Ammon's horn (tissue), 1 donor: ENCODE measurements around the gene NT5DC3.

ENCODE experiments used
- DNase-seq: peaks from one replicate; pipeline ENCODE4 v3.0.0-alpha.2; 2016; ENCODE audit warnings: low spot score

Gene NT5DC3

GRCh38 chr12:103840876-103841689, at the start of gene NT5DC3:
NT5DC3 (minus strand) TSS chr12:103841234; CDS start chr12:103841156, 78 bp downstream.
- DNase-seq: peak; percentile 91

- DNase-seq: no peak
Measured at GRCh38 chr12:103887738-103888137, 46.7 kb upstream of the NT5DC3 start.

GRCh38 chr12:103886195-103886797, 45.3 kb upstream of the NT5DC3 start:
- no peak for DNase-seq

GRCh38 chr12:103884316-103884715, 43.3 kb upstream of the NT5DC3 start:
- peak; percentile 50 for DNase-seq

DNA sequence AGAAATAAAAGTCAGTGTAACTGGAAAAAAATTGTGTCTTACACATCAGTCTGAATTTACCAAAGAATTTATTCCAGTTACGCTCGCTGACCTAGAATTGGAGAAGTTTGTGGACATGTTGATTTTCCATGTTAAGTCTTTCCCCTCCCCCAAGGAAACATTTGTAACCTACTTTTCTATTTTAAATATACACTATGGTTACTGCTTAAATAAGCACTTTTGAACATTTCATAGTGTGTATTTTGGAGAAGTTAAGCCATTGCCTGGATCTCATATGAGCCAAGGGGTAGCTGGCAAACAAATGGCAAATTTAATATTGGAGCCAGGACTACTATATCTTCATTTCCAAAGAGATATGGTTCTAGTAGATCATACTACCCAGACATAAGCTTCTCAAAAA, 42.9 kb upstream of the NT5DC3 start:
- no peak for DNase-seq

DNA sequence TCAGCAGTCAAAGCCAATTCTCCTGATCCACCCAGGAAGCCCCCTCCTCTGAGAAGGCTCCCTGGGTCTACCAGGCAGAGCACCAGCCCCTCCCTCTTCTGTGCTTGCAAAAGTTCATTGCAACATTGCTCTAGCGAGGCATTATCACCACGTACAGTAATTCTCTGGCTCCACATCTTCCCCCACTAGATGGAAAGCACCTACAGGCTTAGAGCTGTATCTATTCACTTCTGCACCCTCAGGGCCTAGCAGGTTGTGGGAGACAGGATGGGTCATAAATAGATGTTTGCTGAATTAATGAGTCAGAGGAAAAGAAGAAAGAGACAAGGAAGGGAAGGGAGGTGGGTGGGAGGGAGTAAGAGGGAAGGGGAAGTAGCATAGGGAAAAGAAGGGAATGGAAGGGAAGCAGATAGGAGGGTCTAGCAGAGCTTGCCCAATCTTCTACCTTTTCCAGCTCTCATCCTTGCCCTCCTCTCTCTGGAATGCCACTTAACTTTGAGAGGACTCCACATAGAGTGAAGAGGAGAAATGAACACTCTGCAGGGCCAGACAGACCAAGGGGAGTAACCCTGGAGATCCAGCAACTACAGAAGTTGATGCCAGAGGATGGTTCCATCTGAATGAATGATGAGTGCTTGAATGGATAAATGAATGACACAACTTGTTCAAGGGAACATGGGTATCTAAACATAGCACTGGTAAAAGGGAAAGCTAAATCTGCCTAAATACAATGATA, 42.0 kb upstream of the NT5DC3 start:
- DNase-seq: no peak

DNA sequence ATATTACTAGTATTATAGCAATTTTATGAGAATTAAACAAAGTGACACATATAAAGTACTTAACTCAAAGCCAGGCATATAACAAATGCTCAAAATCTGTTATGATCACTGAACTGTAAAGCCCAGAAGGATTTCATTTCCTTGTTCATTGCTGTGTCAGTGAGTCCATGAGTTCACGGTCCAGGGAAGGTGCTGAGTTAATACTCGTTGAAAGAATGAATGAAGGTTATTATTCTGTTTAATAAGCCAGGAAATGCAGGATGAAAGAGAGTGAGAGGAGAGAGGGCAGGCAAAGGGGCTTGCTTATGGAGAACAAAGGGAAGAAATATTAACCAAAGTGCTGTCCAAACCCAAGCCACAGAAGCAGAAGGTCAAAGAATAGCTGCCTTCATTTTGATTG, 40.2 kb upstream of the NT5DC3 start:
- no peak for DNase-seq

GRCh38 chr12:103880299-103881142, 39.5 kb upstream of the NT5DC3 start:
- DNase-seq: no peak

DNA sequence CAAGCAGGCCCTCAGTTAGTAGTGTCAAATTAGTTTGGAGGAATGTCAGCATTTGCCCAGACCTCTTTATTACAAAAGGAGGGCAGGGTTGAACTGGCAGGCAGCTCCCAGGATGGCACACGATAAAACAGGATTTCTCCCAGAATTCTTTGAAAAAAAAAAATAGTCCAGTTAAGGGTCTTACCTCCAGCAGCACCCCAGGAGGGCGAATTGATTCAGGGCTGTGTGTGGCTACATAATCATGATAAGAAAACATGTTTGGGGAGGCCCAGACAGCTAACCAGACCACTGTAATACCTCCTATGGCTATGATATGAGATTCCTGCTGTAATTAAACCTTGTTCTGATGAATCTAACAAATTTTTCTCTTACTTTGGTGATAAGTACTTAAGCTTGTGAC, 38.8 kb upstream of the NT5DC3 start:
- DNase-seq: no peak

GRCh38 chr12:103879048-103879692, 38.1 kb upstream of the NT5DC3 start:
- no peak for DNase-seq

DNA sequence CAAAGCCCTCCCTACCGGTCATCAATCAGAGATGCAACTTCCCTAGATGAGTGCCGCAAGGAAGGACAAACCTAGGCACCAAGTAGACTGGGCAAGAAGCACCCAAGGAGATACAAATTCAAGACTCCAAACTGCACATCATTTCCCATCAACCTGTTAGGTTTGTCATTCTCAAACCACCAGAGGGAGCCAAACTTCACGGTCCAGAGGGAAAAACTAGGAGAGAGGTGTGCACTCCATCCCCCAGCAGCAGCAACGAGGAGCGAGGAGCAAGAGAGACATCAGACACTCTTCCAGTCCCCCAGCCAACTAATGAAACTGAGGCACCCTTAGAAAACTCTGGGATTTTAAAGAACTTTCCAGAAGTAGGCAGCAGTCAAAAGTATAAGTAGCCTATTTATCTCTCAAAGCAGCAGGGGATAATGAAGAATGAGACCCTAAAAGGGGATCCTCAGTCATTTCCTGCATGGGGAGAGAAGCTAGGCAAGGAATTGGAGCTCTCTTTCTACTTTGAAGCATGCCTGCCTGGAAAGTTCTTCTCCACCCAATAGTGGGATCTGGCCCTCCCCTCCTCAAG, 37.0 kb upstream of the NT5DC3 start:
- peak; percentile 59 for DNase-seq

- no peak for DNase-seq
Measured at GRCh38 chr12:103877288-103877687, 36.3 kb upstream of the NT5DC3 start.

GRCh38 chr12:103875666-103876065, 34.6 kb upstream of the NT5DC3 start:
- DNase-seq: no peak

GRCh38 chr12:103868215-103868614, 27.2 kb upstream of the NT5DC3 start:
- no peak for DNase-seq

- DNase-seq: no peak
Measured at GRCh38 chr12:103865151-103865730, 24.2 kb upstream of the NT5DC3 start.

DNA sequence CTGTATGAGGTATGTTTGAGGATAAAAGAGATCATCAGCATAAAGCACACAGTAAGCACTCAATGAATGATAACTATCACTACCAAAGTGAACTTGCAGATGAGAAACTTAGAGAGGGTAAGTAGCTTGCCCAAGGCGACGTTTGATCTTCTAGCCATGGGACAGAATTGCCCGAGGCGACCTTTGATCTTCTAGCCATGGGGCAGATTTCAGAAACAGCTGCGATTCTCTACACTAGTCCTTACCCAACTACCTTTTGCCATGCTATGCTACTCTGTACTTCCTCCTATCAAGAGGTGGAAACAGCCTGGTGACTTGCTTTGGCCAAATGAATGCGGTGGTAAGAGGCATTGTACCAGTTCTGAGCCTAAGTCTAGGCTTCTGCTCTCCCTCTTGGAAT, 23.7 kb upstream of the NT5DC3 start:
- DNase-seq: no peak

DNA sequence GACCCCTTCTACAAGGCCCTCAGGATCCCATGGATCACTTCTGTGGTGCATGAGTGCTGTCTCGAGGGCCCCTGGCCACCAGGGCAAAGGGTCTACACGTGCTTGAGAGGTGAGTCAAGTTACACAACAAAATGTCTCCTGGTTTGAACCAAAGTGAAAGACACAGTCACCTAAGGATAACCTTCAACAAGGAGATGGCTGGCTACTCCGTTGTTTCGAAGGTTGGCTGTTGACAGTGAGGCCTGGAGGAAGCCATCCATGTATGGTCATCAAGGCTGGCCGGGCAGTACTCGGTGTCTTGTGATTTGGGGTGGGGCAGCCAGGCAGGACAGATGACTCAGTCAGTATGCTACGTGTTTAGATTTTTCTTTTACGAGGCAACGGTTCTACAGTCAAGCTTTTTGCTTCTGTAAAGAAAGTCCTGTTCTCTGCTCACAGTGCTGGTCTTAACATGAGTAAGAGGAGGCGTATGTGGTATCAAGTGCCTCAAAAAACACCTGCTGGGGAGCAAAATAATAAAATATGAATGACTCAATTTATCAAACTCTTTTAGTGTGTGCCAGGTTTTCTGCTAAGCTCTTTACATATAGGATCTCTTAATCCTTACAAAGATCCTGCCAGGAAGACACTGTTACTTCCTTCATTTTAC, 18.0 kb upstream of the NT5DC3 start:
- DNase-seq: no peak

DNA sequence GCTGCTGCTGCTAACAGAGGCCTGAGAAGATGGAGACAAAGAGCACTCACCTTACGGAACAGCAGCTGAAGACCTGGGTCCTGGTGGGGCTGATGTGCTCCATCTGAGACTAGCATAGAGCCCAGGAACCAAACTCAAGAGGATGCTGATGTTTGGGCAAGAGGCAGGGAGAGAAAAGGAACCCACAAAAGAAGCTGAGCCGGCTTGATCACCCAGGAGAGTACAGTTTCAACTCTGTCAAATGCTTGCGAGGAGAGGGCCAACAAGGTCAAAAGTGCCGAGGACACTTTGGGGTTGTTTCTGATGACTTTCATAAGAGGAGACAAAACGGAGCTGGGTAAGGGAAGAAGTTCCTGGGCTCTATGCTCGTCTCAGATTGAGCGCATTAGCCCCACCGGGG, 17.3 kb upstream of the NT5DC3 start:
- no peak for DNase-seq

DNA sequence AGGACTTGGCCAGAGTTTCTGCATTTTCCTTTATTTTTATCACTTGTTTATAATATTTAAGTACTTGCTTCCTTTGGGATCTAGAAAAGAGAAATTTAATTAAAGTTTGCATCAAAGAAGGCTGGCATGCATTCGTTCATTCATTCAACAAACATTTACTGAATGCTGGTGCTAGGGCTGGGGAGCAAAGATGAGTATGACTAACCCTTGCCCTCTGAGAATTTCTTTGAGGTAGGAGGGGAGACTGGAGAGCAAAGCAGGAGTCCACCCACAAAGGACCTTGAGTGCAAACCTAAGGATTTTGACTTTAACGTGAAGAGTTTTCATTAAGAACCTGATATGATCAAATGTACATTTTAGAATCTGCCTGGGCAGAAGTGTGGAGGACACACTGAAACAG, 16.1 kb upstream of the NT5DC3 start:
- no peak for DNase-seq
